ENCODE data around the gene GRIA3. TPM values are rescaled to one million over a fixed set of nuclear protein-coding genes. Genes with fewer than 3 reads are reported as not detected.
"Not testable (repeated sequence)": the region's sequence is repeated elsewhere in the genome, so short reads cannot be mapped to it uniquely, and the experiment has no call there.

The GRIA3 gene
- total RNA-seq, 1 donor from 2014 or later, result 4.4 TPM

DNA sequence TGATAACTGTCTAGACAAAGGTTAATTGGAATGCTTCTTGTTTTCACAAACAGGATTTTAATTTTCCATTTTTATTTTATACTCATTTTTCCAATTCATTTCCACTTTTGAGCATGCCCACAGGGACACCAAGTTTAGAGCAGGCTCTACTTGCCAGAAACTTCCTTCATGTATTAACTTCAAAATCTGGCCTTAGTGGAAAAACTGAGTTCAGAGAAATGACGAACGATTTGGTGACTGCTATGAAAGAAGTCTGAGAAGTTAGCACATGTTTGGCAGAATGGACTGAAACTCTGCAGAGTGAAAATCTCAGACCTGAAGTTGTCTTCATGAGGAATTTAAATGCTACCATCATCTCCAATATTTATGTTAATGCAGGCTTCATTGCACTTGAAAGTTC is 334.7 kb downstream of the GRIA3 start:
- no peak overlapping the region for H3K27ac ChIP-seq
- DNase-seq (ENCODE audit: extremely low spot score in 2 of 2), result no peak
- no peaks in the 10 kb centered on the region for H3K9me3 ChIP-seq
- intact Hi-C loops (cut with DNase I), result no loop called here
- TF ChIP-seq, protein P1, sequence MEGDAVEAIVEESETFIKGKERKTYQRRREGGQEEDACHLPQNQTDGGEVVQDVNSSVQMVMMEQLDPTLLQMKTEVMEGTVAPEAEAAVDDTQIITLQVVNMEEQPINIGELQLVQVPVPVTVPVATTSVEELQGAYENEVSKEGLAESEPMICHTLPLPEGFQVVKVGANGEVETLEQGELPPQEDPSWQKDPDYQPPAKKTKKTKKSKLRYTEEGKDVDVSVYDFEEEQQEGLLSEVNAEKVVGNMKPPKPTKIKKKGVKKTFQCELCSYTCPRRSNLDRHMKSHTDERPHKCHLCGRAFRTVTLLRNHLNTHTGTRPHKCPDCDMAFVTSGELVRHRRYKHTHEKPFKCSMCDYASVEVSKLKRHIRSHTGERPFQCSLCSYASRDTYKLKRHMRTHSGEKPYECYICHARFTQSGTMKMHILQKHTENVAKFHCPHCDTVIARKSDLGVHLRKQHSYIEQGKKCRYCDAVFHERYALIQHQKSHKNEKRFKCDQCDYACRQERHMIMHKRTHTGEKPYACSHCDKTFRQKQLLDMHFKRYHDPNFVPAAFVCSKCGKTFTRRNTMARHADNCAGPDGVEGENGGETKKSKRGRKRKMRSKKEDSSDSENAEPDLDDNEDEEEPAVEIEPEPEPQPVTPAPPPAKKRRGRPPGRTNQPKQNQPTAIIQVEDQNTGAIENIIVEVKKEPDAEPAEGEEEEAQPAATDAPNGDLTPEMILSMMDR (IDR thresholded peaks at IDR 0.05), result no peak
- TF ChIP-seq POLR2AphosphoS5 (IDR thresholded peaks at IDR 0.05; ENCODE audit: insufficient read depth in 1 of 2, low read depth in 1 of 2) (no peak), POLR2A (IDR thresholded peaks at IDR 0.05) (no peak)
- no peaks in the 10 kb centered on the region for H3K27me3 ChIP-seq
- H3K36me3 ChIP-seq, result no peaks in the 10 kb centered on the region
- H3K4me3 ChIP-seq, result no peak overlapping the region
- H3K4me1 ChIP-seq, result no peaks in the 10 kb centered on the region

DNA sequence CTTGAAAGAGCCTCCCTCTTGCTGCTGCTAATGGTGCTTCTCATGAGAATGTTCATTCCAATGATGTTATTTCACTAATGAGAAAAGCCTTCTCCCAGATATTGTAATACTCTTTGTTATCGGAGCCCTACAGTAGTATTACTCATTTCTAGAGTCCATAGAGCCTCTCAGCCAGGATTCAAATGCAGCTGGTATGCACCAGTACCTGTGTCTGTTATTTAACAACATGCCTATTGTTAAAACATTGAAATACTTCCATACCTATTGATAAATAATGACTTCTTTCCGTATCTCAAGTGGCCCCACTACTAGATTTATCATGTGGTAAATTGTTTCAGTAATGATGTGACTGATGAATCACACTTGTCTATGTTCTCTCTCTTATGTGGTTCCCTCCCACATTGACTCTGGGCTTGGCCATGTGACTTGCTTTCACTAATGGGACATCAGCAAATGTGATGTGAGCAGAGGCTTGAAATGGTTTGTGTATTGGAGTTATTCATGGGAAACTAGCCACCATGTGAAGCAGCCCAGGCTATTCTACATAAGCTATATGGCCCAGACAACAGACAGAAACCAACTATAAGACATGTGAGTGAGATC is 341.1 kb downstream of the GRIA3 start:
- Histone ChIP-seq H3K27ac (no peak overlapping the region), H3K27me3 (no peaks in the 10 kb centered on the region), H3K4me3 (no peak overlapping the region), H3K36me3 (no peaks in the 10 kb centered on the region), H3K9me3 (no peaks in the 10 kb centered on the region), H3K4me1 (no peaks in the 10 kb centered on the region)
- intact Hi-C loops (cut with DNase I), result no loop called here
- no peak for DNase-seq (ENCODE audit: extremely low spot score in 2 of 2)
- TF ChIP-seq, protein P1 (IDR thresholded peaks at IDR 0.05), result no peak
- TF ChIP-seq POLR2A (IDR thresholded peaks at IDR 0.05), result no peak
- no peak for TF ChIP-seq POLR2AphosphoS5 (IDR thresholded peaks at IDR 0.05; ENCODE audit: insufficient read depth in 1 of 2, low read depth in 1 of 2)

DNA sequence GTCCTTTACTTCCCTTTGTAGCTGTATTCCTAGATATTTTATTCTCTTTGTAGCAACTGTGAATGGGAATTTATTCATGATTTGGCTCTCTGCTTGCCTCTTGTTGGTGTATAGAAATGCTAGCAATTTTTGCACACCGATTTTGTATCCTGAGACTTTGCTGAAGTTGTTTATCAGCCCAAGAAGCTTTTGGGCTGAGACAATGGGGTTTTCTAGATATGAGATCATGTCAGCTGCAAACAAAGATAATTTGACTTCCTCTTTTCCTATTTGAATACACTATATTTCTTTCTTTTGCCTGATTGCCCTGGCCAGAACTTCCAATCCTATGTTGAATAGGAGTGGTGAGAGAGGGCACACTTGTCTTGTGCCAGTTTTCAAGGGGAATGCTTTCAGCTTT is 346.6 kb downstream of the GRIA3 start:
- DNase-seq (ENCODE audit: extremely low spot score in 2 of 2); H3K4me3 ChIP-seq; H3K27ac ChIP-seq; intact Hi-C loops (cut with DNase I); H3K27me3 ChIP-seq; H3K36me3 ChIP-seq; H3K9me3 ChIP-seq; H3K4me1 ChIP-seq: not testable (repeated sequence)
